ENCODE measurements around the gene CABP5. TPM values are rescaled to one million over a fixed set of nuclear protein-coding genes. Genes with fewer than 3 reads are reported as not detected.

CABP5 gene
- total and polyA plus RNA-seq, 11 donors, result not detected

- intact Hi-C loops (cut with DNase I), result no loop called here
- no peak for ATAC-seq
- TF ChIP-seq POLR2A (IDR thresholded peaks at IDR 0.05) (no peak), CTCF (IDR thresholded peaks at IDR 0.05) (no peak)
- no peak overlapping the region for H3K4me3 ChIP-seq
- 45 to 60% (median 50%) methylated on average over 2 of the region's 2 CpGs for WGBS, 4 donors
- H3K36me3 ChIP-seq, result no peaks in the 10 kb centered on the region
- no peaks in the 10 kb centered on the region for H3K4me1 ChIP-seq
- H3K27me3 ChIP-seq, result peaks cover 0 to 11% (median 0%) of the 10 kb centered on the region in 9 donors
- no peak for DNase-seq
- H3K9me3 ChIP-seq, result peaks cover 0 to 11% (median 2%) of the 10 kb centered on the region in 12 donors
- no peak overlapping the region for H3K27ac ChIP-seq
Measured at GRCh38 chr19:48041877-48042580, 1.9 kb downstream of the CABP5 start.

- Histone ChIP-seq H3K9me3 (peaks cover 0 to 22% (median 10%) of the 10 kb centered on the region in 12 donors), H3K4me1 (no peaks in the 10 kb centered on the region), H3K36me3 (no peaks in the 10 kb centered on the region), H3K27ac (no peak overlapping the region), H3K27me3 (peaks cover 0 to 12% (median 2%) of the 10 kb centered on the region in 9 donors), H3K4me3 (no peak overlapping the region)
- ATAC-seq, result no peak
- intact Hi-C loops (cut with DNase I), result no loop called here
- DNase-seq, result no peak
- no peak for TF ChIP-seq CTCF (IDR thresholded peaks at IDR 0.05)
- TF ChIP-seq POLR2A (IDR thresholded peaks at IDR 0.05), result no peak
- WGBS, 4 donors, result 86 to 92% (median 89%) methylated on average over 2 of the region's 2 CpGs
Measured at GRCh38 chr19:48036765-48037164, 7.1 kb downstream of the CABP5 start.

GRCh38 chr19:48033604-48034003 is 10.3 kb downstream of the CABP5 start:
- intact Hi-C loops (cut with DNase I), result no loop called here
- no peak for ATAC-seq
- Histone ChIP-seq H3K9me3 (peaks cover 0 to 22% (median 10%) of the 10 kb centered on the region in 12 donors), H3K4me1 (no peaks in the 10 kb centered on the region), H3K27ac (no peak overlapping the region), H3K27me3 (peaks cover 0 to 25% (median 3%) of the 10 kb centered on the region in 9 donors), H3K36me3 (no peaks in the 10 kb centered on the region), H3K4me3 (no peak overlapping the region)
- TF ChIP-seq POLR2A (IDR thresholded peaks at IDR 0.05), result no peak
- TF ChIP-seq CTCF (IDR thresholded peaks at IDR 0.05), result no peak
- DNase-seq, result no peak
- WGBS, 4 donors, result 62 to 81% (median 73%) methylated on average over 5 of the region's 5 CpGs

- 58 to 64% (median 60%) methylated on average over 10 of the region's 10 CpGs for WGBS, 4 donors
- H3K36me3 ChIP-seq, result no peaks in the 10 kb centered on the region
- no peak overlapping the region for H3K4me3 ChIP-seq
- no peak for DNase-seq
- TF ChIP-seq CTCF (IDR thresholded peaks at IDR 0.05) (no peak), POLR2A (IDR thresholded peaks at IDR 0.05) (no peak)
- H3K4me1 ChIP-seq, result no peaks in the 10 kb centered on the region
- no peaks in the 10 kb centered on the region for H3K9me3 ChIP-seq
- peaks cover 0 to 25% (median 3%) of the 10 kb centered on the region in 9 donors for H3K27me3 ChIP-seq
- no peak for ATAC-seq
- intact Hi-C loops (cut with DNase I), result no loop called here
- H3K27ac ChIP-seq, result no peak overlapping the region
Measured at GRCh38 chr19:48030073-48030472, 13.8 kb downstream of the CABP5 start.

Data from heart left ventricle (tissue), 16 donors.